ENCODE measurements around the gene CHD1. TPM values are rescaled to one million over a fixed set of nuclear protein-coding genes. Genes with fewer than 3 reads are reported as not detected.

The CHD1 gene
- total RNA-seq, 2 donors from 2014 or later = 66.4 to 67.4 TPM

DNA sequence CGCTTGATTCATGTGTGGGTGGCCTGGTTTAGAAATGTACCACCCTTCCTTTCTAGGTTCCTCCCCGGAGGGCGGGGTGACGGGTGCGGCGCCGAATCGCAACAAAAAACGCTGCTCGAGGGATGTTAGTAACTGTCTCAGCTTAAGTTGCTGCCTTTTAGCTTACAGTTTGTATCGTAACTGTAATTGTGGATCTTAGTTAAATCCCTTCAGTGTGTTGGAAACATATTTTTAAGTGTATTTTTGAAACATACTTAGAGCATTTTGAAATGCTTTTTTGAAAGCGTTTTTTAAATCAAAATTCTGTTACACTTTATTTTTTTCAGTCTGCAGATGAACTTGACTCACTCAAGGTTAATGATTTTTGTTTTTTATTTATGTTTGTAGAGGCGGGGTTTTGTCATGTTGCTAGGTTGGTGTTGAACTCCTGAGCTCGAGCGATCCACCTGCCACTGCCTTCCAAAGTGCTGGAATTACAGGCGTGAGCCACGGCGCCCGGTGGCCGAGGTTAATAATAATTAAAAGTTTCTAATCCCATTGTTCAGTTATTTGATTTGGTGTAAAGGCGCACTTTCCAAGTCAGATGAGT lies 997 bp upstream of the CHD1 start:
- Mint-ChIP-seq H3K27me3 (ENCODE audit: low read depth) (no peaks in the 10 kb centered on the region), H3K36me3 (ENCODE audit: insufficient read depth in 2 of 2) (peaks cover 7 to 19% of the 10 kb centered on the region in 2 donors), H3K4me3 (peak overlapping the region; percentile 93 to 98), H3K27ac (peak overlapping the region; percentile 98), H3K4me1 (ENCODE audit: low read depth) (peaks cover 71% of the 10 kb centered on the region), H3K9me3 (no peaks in the 10 kb centered on the region)
- DNase-seq = no peak
- ATAC-seq (replicated peaks in 1 of 2) = no peak

- H3K27me3 Mint-ChIP-seq (ENCODE audit: low read depth) = no peaks in the 10 kb centered on the region
- ATAC-seq (replicated peaks in 1 of 2) (peak; percentile 20 to 34), DNase-seq (peak in 1 of 2 donors; percentile 65)
- peaks cover 71% of the 10 kb centered on the region for H3K4me1 Mint-ChIP-seq (ENCODE audit: low read depth)
- peaks cover 9 to 27% of the 10 kb centered on the region in 2 donors for H3K36me3 Mint-ChIP-seq (ENCODE audit: insufficient read depth in 2 of 2)
- peak overlapping the region; percentile 98 for H3K27ac Mint-ChIP-seq
- no peaks in the 10 kb centered on the region for H3K9me3 Mint-ChIP-seq
- peak overlapping the region; percentile 98 to 99 for H3K4me3 Mint-ChIP-seq
Observed at GRCh38 chr5:98927989-98928872, 576 bp downstream of the CHD1 start.

DNA sequence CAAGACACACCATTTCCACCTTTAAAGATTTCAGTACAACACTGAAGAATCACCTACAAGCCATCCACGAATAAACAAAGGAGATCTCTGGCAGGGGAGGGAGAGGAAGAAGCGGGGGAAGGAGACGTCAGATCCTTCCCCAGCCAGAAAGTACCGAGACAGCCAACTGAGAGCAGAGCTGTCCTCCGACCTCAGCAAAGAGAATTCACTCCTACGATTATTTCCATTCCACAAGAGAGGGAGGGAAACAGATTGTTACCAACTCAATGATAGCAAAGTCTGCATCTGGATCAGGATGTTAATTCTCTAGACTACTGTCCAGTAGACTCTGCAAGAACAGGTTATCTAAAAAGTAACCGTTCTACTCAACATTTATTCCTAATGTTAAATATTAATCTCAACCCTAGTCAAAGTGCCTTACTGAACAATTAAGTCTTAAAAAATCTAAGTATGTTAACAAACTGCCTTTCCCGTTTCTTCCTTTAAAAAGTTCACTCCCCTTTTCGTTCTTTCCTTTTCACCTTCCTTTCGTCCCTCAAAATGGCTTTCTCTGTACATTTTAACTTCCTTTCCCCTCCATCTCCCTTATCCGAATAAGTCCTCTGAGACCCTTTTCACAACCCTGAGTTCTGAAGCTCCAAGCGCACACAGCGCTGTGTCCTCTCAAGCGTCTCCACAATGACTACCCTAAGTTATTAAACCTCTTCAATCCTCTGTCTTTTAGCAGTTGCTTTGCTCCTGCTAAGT lies 1.4 kb downstream of the CHD1 start:
- ATAC-seq (replicated peaks in 1 of 2) (peak in 1 of 2 donors; percentile 8), DNase-seq (peak; percentile 56 to 60)
- Mint-ChIP-seq H3K4me1 (ENCODE audit: low read depth) (peaks cover 71% of the 10 kb centered on the region), H3K4me3 (peak overlapping the region; percentile 98 to 99), H3K27ac (peak overlapping the region; percentile 98), H3K27me3 (ENCODE audit: low read depth) (no peaks in the 10 kb centered on the region), H3K36me3 (ENCODE audit: insufficient read depth in 2 of 2) (peaks cover 11 to 27% of the 10 kb centered on the region in 2 donors), H3K9me3 (no peaks in the 10 kb centered on the region)

GRCh38 chr5:98923966-98924365 lies 4.8 kb downstream of the CHD1 start:
- no peak for DNase-seq
- no peaks in the 10 kb centered on the region for H3K27me3 Mint-ChIP-seq (ENCODE audit: low read depth)
- no peaks in the 10 kb centered on the region for H3K9me3 Mint-ChIP-seq
- no peak for ATAC-seq (replicated peaks in 1 of 2)
- H3K4me1 Mint-ChIP-seq (ENCODE audit: low read depth) = peaks cover 71% of the 10 kb centered on the region
- H3K27ac Mint-ChIP-seq = peak overlapping the region; percentile 60
- peak overlapping the region in 1 of 2 donors; percentile 40 for H3K4me3 Mint-ChIP-seq
- peaks cover 13 to 50% of the 10 kb centered on the region in 2 donors for H3K36me3 Mint-ChIP-seq (ENCODE audit: insufficient read depth in 2 of 2)

DNA sequence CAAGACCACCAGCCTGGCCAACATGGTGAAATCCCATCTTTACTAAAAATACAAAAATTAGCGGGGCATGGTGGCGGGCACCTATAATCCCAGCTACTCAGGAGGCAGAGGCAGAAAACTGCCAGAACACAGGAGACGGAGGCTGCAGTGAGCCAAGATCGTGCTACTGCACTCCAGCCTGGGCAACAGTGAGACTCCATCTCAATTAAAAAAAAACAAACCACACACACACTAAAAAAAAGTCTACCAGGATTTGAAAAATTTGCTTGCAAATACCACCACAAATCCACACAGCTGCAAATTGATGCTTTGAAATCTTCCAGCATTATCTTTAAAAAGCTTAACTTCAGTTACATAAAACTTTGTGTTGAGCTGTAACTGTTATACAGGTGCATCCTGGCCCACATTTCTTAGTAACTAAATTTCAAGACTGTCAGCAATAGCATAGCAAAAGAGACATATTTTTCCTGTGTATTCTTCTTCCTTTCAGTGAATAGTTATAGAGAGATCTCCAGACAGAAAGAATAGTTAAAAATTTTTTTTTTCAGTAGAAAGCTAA lies 6.8 kb downstream of the CHD1 start:
- DNase-seq = no peak
- peak overlapping the region; percentile 93 for H3K27ac Mint-ChIP-seq
- no peaks in the 10 kb centered on the region for H3K27me3 Mint-ChIP-seq (ENCODE audit: low read depth)
- peak; percentile 6 to 9 for ATAC-seq (replicated peaks in 1 of 2)
- H3K4me3 Mint-ChIP-seq = peak overlapping the region; percentile 66 to 76
- H3K9me3 Mint-ChIP-seq = no peaks in the 10 kb centered on the region
- peaks cover 11 to 59% of the 10 kb centered on the region in 2 donors for H3K36me3 Mint-ChIP-seq (ENCODE audit: insufficient read depth in 2 of 2)
- peaks cover 78% of the 10 kb centered on the region for H3K4me1 Mint-ChIP-seq (ENCODE audit: low read depth)

GRCh38 chr5:98917433-98917832 lies 11.4 kb downstream of the CHD1 start:
- Mint-ChIP-seq H3K4me3 (peak overlapping the region in 1 of 2 donors; percentile 71), H3K36me3 (ENCODE audit: insufficient read depth in 2 of 2) (peaks cover 7 to 46% of the 10 kb centered on the region in 2 donors), H3K27me3 (ENCODE audit: low read depth) (no peaks in the 10 kb centered on the region), H3K9me3 (no peaks in the 10 kb centered on the region), H3K27ac (peak overlapping the region; percentile 87), H3K4me1 (ENCODE audit: low read depth) (peaks cover 59% of the 10 kb centered on the region)
- ATAC-seq (replicated peaks in 1 of 2) (peak in 1 of 2 donors; percentile 15), DNase-seq (no peak)

DNA sequence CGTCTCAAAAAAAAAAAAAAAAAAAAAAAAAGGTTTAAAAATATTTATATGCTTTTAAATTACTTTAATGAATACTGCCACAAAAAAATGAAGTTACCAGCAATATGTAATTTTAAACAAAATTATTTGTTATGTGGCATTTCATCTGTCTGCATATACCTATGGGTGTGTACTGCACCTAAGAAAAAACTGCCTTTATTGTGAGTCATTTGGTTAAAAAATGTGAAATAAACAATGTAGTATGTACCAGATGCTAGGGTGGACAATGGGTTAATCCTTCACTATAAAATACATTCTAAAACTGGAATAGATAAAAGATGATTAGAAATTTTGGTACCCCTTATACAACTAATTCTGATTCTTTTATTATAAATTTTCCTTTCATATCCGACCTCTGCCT lies 12.3 kb downstream of the CHD1 start:
- no peak for DNase-seq
- peak overlapping the region; percentile 87 for H3K27ac Mint-ChIP-seq
- H3K4me1 Mint-ChIP-seq (ENCODE audit: low read depth) = peaks cover 57% of the 10 kb centered on the region
- ATAC-seq (replicated peaks in 1 of 2) = no peak
- no peaks in the 10 kb centered on the region for H3K27me3 Mint-ChIP-seq (ENCODE audit: low read depth)
- H3K36me3 Mint-ChIP-seq (ENCODE audit: insufficient read depth in 2 of 2) = peaks cover 7 to 39% of the 10 kb centered on the region in 2 donors
- H3K4me3 Mint-ChIP-seq = no peak overlapping the region
- H3K9me3 Mint-ChIP-seq = no peaks in the 10 kb centered on the region

GRCh38 chr5:98913911-98914310 lies 14.9 kb downstream of the CHD1 start:
- Mint-ChIP-seq H3K4me3 (no peak overlapping the region), H3K4me1 (ENCODE audit: low read depth) (peaks cover 66% of the 10 kb centered on the region), H3K27me3 (ENCODE audit: low read depth) (no peaks in the 10 kb centered on the region), H3K9me3 (no peaks in the 10 kb centered on the region), H3K36me3 (ENCODE audit: insufficient read depth in 2 of 2) (peaks cover 9 to 32% of the 10 kb centered on the region in 2 donors), H3K27ac (peak overlapping the region; percentile 85)
- ATAC-seq (replicated peaks in 1 of 2) = peak in 1 of 2 donors; percentile 37
- DNase-seq = no peak

GRCh38 chr5:98911280-98912040 lies 17.3 kb downstream of the CHD1 start:
- Mint-ChIP-seq H3K4me3 (peak overlapping the region in 1 of 2 donors; percentile 15), H3K9me3 (no peaks in the 10 kb centered on the region), H3K27me3 (ENCODE audit: low read depth) (no peaks in the 10 kb centered on the region), H3K4me1 (ENCODE audit: low read depth) (peaks cover 67% of the 10 kb centered on the region), H3K27ac (peak overlapping the region; percentile 69), H3K36me3 (ENCODE audit: insufficient read depth in 2 of 2) (peaks cover 4 to 14% of the 10 kb centered on the region in 2 donors)
- DNase-seq = no peak
- ATAC-seq (replicated peaks in 1 of 2) = peak; percentile 53 to 64

- Mint-ChIP-seq H3K36me3 (ENCODE audit: insufficient read depth in 2 of 2) (peaks cover 4 to 14% of the 10 kb centered on the region in 2 donors), H3K4me3 (peak overlapping the region in 1 of 2 donors; percentile 38), H3K27ac (peak overlapping the region; percentile 90), H3K27me3 (ENCODE audit: low read depth) (no peaks in the 10 kb centered on the region), H3K9me3 (no peaks in the 10 kb centered on the region), H3K4me1 (ENCODE audit: low read depth) (peaks cover 73% of the 10 kb centered on the region)
- no peak for DNase-seq
- ATAC-seq (replicated peaks in 1 of 2) = no peak
Observed at GRCh38 chr5:98909363-98909762, 19.4 kb downstream of the CHD1 start.

DNA sequence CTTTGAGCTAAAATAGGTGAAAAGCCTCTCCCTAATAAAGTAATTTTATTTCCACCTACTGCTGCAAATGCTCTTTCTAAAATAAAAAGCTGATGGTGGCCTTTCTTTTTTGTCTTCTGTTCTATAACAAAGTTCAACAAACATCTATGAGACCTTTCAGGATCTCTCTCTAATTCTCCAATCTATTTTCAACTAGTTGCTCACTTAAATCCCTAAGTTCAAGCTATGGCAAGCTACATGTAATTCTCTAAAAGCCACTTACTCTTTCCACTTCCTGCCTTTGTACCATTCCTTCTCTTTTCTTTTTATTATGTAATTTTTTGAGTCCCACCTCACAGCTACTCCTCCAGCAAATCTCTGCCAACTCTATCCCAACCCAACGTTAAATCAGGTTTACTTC lies 20.9 kb downstream of the CHD1 start:
- no peaks in the 10 kb centered on the region for H3K27me3 Mint-ChIP-seq (ENCODE audit: low read depth)
- peaks cover 76% of the 10 kb centered on the region for H3K4me1 Mint-ChIP-seq (ENCODE audit: low read depth)
- ATAC-seq (replicated peaks in 1 of 2) (no peak), DNase-seq (no peak)
- peak overlapping the region; percentile 80 for H3K27ac Mint-ChIP-seq
- H3K9me3 Mint-ChIP-seq = no peaks in the 10 kb centered on the region
- peaks cover 4 to 21% of the 10 kb centered on the region in 2 donors for H3K36me3 Mint-ChIP-seq (ENCODE audit: insufficient read depth in 2 of 2)
- peak overlapping the region in 1 of 2 donors; percentile 13 for H3K4me3 Mint-ChIP-seq

GRCh38 chr5:98906756-98907355 lies 22.0 kb downstream of the CHD1 start:
- Mint-ChIP-seq H3K4me3 (no peak overlapping the region), H3K27me3 (ENCODE audit: low read depth) (no peaks in the 10 kb centered on the region), H3K36me3 (ENCODE audit: insufficient read depth in 2 of 2) (peaks cover 4 to 26% of the 10 kb centered on the region in 2 donors), H3K4me1 (ENCODE audit: low read depth) (peaks cover 75% of the 10 kb centered on the region), H3K9me3 (no peaks in the 10 kb centered on the region), H3K27ac (peak overlapping the region; percentile 63)
- ATAC-seq (replicated peaks in 1 of 2) = no peak
- DNase-seq = no peak
